ENCODE data around the gene AGAP5. TPM values are rescaled to one million over a fixed set of nuclear protein-coding genes. Genes with fewer than 3 reads are reported as not detected.

Gene AGAP5
- total RNA-seq, 2 donors from 2014 or later: 10.1 to 13.8 TPM

DNA sequence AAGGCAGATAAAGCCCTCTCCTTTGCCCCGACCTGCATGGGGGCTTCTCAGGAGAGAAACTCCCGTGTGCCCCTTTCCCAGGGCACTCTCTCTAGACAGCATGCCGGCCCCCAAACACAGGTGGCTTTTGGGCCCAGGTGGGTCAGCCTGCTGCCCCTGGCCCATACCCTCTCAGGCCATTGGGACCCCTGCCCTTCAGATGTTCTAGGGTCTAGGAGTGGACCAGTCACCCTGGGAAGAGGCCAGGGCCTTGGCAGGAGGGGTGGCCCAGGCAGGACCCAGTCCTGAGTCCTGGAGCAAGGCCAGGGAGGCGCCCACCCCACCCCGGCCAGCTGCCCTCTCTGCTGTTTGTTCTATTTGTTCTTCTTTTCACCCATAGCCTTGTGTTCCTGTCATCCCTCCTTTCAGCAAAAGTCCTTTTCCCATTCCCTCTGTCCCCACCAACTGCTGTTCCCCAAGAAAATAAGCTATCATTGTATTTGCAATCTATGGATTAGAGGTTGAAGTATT lies 36.9 kb upstream of the AGAP5 start:
- no peaks in the 10 kb centered on the region for H3K27me3 ChIP-seq (ENCODE audit: control insufficient read depth, insufficient read depth, low read length, poor library complexity, severe bottlenecking)
- H3K9me3 ChIP-seq (ENCODE audit: control insufficient read depth, low read length): no peaks in the 10 kb centered on the region
- peaks cover 18% of the 10 kb centered on the region for H3K36me3 Mint-ChIP-seq (ENCODE audit: low read depth)
- DNase-seq: no peak
- no peak overlapping the region for H3K27ac ChIP-seq (ENCODE audit: low read depth, low read length)
- H3K27ac Mint-ChIP-seq: no peak overlapping the region
- peaks cover 8% of the 10 kb centered on the region for H3K36me3 ChIP-seq (ENCODE audit: control insufficient read depth, insufficient read depth, low read length)
- TF ChIP-seq, protein P1, sequence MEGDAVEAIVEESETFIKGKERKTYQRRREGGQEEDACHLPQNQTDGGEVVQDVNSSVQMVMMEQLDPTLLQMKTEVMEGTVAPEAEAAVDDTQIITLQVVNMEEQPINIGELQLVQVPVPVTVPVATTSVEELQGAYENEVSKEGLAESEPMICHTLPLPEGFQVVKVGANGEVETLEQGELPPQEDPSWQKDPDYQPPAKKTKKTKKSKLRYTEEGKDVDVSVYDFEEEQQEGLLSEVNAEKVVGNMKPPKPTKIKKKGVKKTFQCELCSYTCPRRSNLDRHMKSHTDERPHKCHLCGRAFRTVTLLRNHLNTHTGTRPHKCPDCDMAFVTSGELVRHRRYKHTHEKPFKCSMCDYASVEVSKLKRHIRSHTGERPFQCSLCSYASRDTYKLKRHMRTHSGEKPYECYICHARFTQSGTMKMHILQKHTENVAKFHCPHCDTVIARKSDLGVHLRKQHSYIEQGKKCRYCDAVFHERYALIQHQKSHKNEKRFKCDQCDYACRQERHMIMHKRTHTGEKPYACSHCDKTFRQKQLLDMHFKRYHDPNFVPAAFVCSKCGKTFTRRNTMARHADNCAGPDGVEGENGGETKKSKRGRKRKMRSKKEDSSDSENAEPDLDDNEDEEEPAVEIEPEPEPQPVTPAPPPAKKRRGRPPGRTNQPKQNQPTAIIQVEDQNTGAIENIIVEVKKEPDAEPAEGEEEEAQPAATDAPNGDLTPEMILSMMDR (conservative IDR thresholded peaks at IDR 0.05): no peak
- peaks cover 3% of the 10 kb centered on the region for H3K4me1 Mint-ChIP-seq
- no peaks in the 10 kb centered on the region for H3K27me3 Mint-ChIP-seq (ENCODE audit: insufficient read depth)
- 95 to 96% methylated on average over 3 to 5 of the region's 5 CpGs for WGBS, 2 experiments (ENCODE audit: insufficient coverage in 1 of 2, insufficient read length in 1 of 2)
- no peak overlapping the region for H3K9ac ChIP-seq (ENCODE audit: extremely low read depth, low read length, poor library complexity, severe bottlenecking)
- H3K4me1 ChIP-seq (ENCODE audit: control insufficient read depth, insufficient read depth, low read length): no peaks in the 10 kb centered on the region
- no peak overlapping the region for H3K4me3 Mint-ChIP-seq
- H3K9me3 Mint-ChIP-seq: no peaks in the 10 kb centered on the region
- H3K4me3 ChIP-seq (ENCODE audit: low read length): no peak overlapping the region

DNA sequence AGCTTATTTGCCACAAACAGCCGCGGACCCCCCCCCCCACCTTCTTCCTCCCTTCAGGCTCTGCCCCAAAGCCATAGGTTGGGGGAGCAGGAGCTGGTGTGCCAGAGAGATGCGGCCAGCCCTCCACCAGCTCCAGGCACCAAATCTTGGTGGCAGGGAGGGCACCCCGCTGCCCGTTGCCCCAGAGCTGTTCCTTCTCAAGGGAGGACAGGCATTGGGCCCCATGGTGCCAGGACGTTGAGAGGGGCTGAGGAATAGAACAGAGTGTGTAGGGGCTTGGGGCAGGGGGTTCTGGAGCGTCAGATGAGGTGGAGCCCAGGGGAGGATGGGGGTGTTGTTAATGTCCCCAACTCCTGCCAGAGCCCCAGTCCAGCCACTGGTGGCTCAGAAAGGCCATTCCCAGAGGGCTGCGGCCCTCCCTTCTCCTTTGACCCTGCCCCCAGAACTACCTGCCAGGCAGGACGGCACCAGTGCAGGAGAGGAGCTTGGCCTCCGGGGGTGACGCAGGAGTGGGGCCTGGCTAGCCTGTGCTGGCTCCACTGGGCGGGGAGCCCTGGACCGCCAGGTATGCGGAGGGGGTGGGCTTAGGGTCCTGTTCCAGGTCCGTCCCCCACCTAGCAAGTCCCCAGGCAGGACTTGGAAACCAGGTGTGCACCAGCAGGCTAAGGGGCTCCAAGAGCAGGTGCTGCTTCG lies 36.3 kb upstream of the AGAP5 start:
- Histone ChIP-seq H3K36me3 (ENCODE audit: control insufficient read depth, insufficient read depth, low read length) (peaks cover 8% of the 10 kb centered on the region), H3K27ac (ENCODE audit: low read depth, low read length) (no peak overlapping the region), H3K4me1 (ENCODE audit: control insufficient read depth, insufficient read depth, low read length) (no peaks in the 10 kb centered on the region), H3K27me3 (ENCODE audit: control insufficient read depth, insufficient read depth, low read length, poor library complexity, severe bottlenecking) (no peaks in the 10 kb centered on the region), H3K9me3 (ENCODE audit: control insufficient read depth, low read length) (no peaks in the 10 kb centered on the region), H3K9ac (ENCODE audit: extremely low read depth, low read length, poor library complexity, severe bottlenecking) (no peak overlapping the region), H3K4me3 (ENCODE audit: low read length) (no peak overlapping the region)
- TF ChIP-seq, protein P1 (conservative IDR thresholded peaks at IDR 0.05): no peak
- Mint-ChIP-seq H3K4me3 (no peak overlapping the region), H3K36me3 (ENCODE audit: low read depth) (peaks cover 18% of the 10 kb centered on the region), H3K27me3 (ENCODE audit: insufficient read depth) (no peaks in the 10 kb centered on the region), H3K4me1 (peaks cover 3% of the 10 kb centered on the region), H3K9me3 (no peaks in the 10 kb centered on the region), H3K27ac (no peak overlapping the region)
- DNase-seq: peak; percentile 53
- 86 to 95% methylated on average over 4 to 14 of the region's 16 CpGs for WGBS, 2 experiments (ENCODE audit: insufficient coverage in 1 of 2, insufficient read length in 1 of 2)

DNA sequence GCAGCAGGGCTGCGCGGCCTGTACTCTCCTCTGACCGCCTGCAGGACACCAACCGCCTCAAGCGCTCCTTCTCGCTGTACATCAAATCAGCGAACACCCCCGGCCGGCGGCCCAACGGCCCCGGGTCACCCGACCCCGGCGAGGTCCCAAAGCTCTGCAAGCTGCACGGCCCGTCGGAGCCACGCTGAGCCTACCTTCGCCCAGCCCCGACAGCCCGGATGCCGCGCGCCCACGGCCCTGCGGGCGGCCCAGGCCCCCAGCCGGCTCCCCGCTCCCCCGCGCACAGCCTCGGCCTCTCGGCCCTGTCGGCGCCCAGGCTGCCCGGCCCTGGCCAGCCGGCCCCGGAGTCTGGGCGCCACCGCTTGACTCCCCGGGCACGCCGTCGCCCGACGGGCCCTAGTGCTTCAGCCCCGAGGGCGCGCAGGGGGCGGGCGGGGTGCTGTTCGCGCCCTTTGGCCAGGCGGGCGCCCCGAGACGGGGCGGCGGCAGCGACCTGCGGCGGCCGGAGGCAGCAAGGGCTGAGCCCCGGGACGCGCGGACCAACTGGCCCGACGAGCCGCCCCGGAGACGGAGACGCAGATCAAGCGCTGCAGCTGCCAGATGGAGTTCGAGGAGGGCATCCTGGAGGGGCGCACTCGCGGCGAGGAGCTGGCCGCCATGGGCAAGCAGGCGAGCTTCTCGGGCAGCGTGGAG lies 35.2 kb upstream of the AGAP5 start:
- no peaks in the 10 kb centered on the region for H3K9me3 Mint-ChIP-seq
- Histone ChIP-seq H3K4me1 (ENCODE audit: control insufficient read depth, insufficient read depth, low read length) (no peaks in the 10 kb centered on the region), H3K9me3 (ENCODE audit: control insufficient read depth, low read length) (no peaks in the 10 kb centered on the region), H3K27me3 (ENCODE audit: control insufficient read depth, insufficient read depth, low read length, poor library complexity, severe bottlenecking) (no peaks in the 10 kb centered on the region), H3K27ac (ENCODE audit: low read depth, low read length) (no peak overlapping the region), H3K36me3 (ENCODE audit: control insufficient read depth, insufficient read depth, low read length) (peaks cover 8% of the 10 kb centered on the region), H3K4me3 (ENCODE audit: low read length) (no peak overlapping the region), H3K9ac (ENCODE audit: extremely low read depth, low read length, poor library complexity, severe bottlenecking) (no peak overlapping the region)
- H3K4me1 Mint-ChIP-seq: peaks cover 3% of the 10 kb centered on the region
- no peaks in the 10 kb centered on the region for H3K27me3 Mint-ChIP-seq (ENCODE audit: insufficient read depth)
- peaks cover 19% of the 10 kb centered on the region for H3K36me3 Mint-ChIP-seq (ENCODE audit: low read depth)
- H3K4me3 Mint-ChIP-seq: no peak overlapping the region
- TF ChIP-seq, protein P1 (conservative IDR thresholded peaks at IDR 0.05): no peak
- DNase-seq: peak; percentile 59
- H3K27ac Mint-ChIP-seq: no peak overlapping the region
- WGBS, 2 experiments (ENCODE audit: insufficient coverage in 1 of 2, insufficient read length in 1 of 2): 93 to 95% methylated on average over 30 to 84 of the region's 84 CpGs
